MM.1S (cell line): ENCODE data around the gene SMIM31.

Experiments used
- CTCF ChIP-seq: fragments of 300-600 bp; sonication (generic); IDR thresholded peaks from 2 replicates; pipeline ENCODE4 v1.5.1; 2016; ENCODE audit warnings: antibody characterized with exemption, low read length, mixed read lengths
- EZH2 ChIP-seq: fragments of 300-600 bp; sonication (generic); optimal IDR thresholded peaks from 2 replicates; pipeline ENCODE3; 2017; ENCODE audit warnings: low read depth, mild to moderate bottlenecking, antibody characterized with exemption, low read length, mixed read lengths

- no peak for TF ChIP-seq CTCF
- no peak for TF ChIP-seq EZH2
Observed at GRCh38 chr4:164756686-164757085, 2.8 kb downstream of the SMIM31 start.
